Kidney (tissue), 22 donors: ENCODE results near the gene USP19. TPM values are rescaled to one million over a fixed set of nuclear protein-coding genes. Genes with fewer than 3 reads are reported as not detected.

Source experiments
- DNase-seq, 5 donors: peaks; one replicate each; pipeline ENCODE4 v3.0.0-alpha.2; 2013 to 2020
- FAIRE-seq: peaks from 2 replicates; lab custom pipeline; 2012; peaks lifted over from hg19 to GRCh38; lab: Jason Lieb, UNC
- H3K27ac ChIP-seq, 2 donors: one replicate each; pipeline ENCODE4 v1.7.0; 2013; ENCODE audit warnings: low read depth in 2 of 2, low read length in 2 of 2, inconsistent platforms in 1 of 2
- H3K27me3 ChIP-seq: one replicate; pipeline ENCODE4 v1.7.1; 2013; ENCODE audit warnings: low read length, inconsistent platforms; ENCODE audit not compliant: control insufficient read depth, insufficient read depth
- H3K36me3 ChIP-seq, 3 donors: one replicate each; pipeline versions ENCODE4 v1.7.0 to v1.7.1; 2013; ENCODE audit warnings: low read length in 3 of 3, control low read depth in 1 of 3, inconsistent platforms in 1 of 3; ENCODE audit not compliant: insufficient read depth in 3 of 3, control insufficient read depth in 2 of 3
- H3K4me1 ChIP-seq, 3 donors: one replicate each; pipeline versions ENCODE4 v1.7.0 to v1.7.1; 2013; ENCODE audit warnings: low read length in 3 of 3, inconsistent platforms in 1 of 3, low read depth in 1 of 3; ENCODE audit not compliant: control insufficient read depth in 2 of 3, insufficient read depth in 2 of 3
- H3K4me3 ChIP-seq, 3 donors: one replicate each; pipeline versions ENCODE4 v1.7.0 to v1.8.1; 2013; ENCODE audit warnings: low read length in 3 of 3, control low read depth in 1 of 3, inconsistent platforms in 1 of 3
- H3K9ac ChIP-seq, 3 donors: one replicate each; pipeline versions ENCODE4 v1.7.0 to v1.7.1; 2013; ENCODE audit warnings: low read length in 3 of 3, control low read depth in 1 of 3, inconsistent platforms in 1 of 3
- H3K9me3 ChIP-seq, 3 donors: one replicate each; pipeline versions ENCODE4 v1.7.0 to v1.7.1; 2013; ENCODE audit warnings: low read length in 3 of 3, control low read depth in 1 of 3, inconsistent platforms in 1 of 3; ENCODE audit not compliant: control insufficient read depth in 2 of 3, insufficient read depth in 1 of 3
- intact Hi-C: fragments of 100-400 bp; cut with DNase I; formaldehyde crosslinking; loops from one replicate; pipeline ENCODE4 v1.11.1; 2022
- long read RNA-seq, 10 donors: library from polyadenylated mRNA in 1 of 10; unstranded in 1 of 10; transcript quantifications; one replicate each; pipeline ENCODE4 v2.0.0 and lab custom pipeline, GENCODE V29; 2021 to 2026
- polyA plus RNA-seq: library from polyadenylated mRNA; stranded (reverse); fragments of 350-450 nt; fragmentation: Illumina TruSeq; extraction: RNeasy Lipid Tissue Mini Kit (QIAGEN cat#74804); gene quantifications from one replicate; pipeline ENCODE4 v1.2.3, GENCODE V29; 2014; ENCODE audit warnings: low read depth, low replicate concordance; ENCODE audit not compliant: insufficient read depth
- total RNA-seq: library from RNA; stranded (reverse); fragmentation: NEBNext Ultra II Directional; extraction: Animal tissue kit (Norgen Biotek cat#: 25700); gene quantifications from one replicate; pipeline ENCODE4 v1.2.1, GENCODE V29; 2021
- TF ChIP-seq, protein P1 (sequence below): IDR thresholded peaks from 3 replicates; pipeline ENCODE4 v1.5.1; 2012; ENCODE audit warnings: mild to moderate bottlenecking, moderate library complexity, borderline replicate concordance; ENCODE audit not compliant: insufficient read depth; ENCODE audit errors: extremely low read depth
- donor health status: control.
- donor health status: control.
- donor health status: control.
- donor health status: control.
- donor health status: control.
- donor health status: DM: yes; HTN: yes; CAD: no.
- donor health status: Normal renal cell carcinoma (clear cell type).

USP19 gene, protein sequence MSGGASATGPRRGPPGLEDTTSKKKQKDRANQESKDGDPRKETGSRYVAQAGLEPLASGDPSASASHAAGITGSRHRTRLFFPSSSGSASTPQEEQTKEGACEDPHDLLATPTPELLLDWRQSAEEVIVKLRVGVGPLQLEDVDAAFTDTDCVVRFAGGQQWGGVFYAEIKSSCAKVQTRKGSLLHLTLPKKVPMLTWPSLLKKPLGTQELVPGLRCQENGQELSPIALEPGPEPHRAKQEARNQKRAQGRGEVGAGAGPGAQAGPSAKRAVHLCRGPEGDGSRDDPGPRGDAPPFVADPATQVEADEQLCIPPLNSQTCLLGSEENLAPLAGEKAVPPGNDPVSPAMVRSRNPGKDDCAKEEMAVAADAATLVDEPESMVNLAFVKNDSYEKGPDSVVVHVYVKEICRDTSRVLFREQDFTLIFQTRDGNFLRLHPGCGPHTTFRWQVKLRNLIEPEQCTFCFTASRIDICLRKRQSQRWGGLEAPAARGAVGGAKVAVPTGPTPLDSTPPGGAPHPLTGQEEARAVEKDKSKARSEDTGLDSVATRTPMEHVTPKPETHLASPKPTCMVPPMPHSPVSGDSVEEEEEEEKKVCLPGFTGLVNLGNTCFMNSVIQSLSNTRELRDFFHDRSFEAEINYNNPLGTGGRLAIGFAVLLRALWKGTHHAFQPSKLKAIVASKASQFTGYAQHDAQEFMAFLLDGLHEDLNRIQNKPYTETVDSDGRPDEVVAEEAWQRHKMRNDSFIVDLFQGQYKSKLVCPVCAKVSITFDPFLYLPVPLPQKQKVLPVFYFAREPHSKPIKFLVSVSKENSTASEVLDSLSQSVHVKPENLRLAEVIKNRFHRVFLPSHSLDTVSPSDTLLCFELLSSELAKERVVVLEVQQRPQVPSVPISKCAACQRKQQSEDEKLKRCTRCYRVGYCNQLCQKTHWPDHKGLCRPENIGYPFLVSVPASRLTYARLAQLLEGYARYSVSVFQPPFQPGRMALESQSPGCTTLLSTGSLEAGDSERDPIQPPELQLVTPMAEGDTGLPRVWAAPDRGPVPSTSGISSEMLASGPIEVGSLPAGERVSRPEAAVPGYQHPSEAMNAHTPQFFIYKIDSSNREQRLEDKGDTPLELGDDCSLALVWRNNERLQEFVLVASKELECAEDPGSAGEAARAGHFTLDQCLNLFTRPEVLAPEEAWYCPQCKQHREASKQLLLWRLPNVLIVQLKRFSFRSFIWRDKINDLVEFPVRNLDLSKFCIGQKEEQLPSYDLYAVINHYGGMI (N-terminal part only)
- total RNA-seq (67.2 TPM), polyA plus RNA-seq (29.3 TPM)
- long read RNA-seq, donor 1, full-length matches to known transcripts, result 1 of 1 reads
- long read RNA-seq, donor 1, partial matches to known transcripts, result 0 of 1 reads
- long read RNA-seq, donor 1, other reads (novel, unspliced or antisense), result 0 of 1 reads
- long read RNA-seq, donor 2, full-length matches to known transcripts, result 2 of 2 reads
- long read RNA-seq, donor 2, partial matches to known transcripts, result 0 of 2 reads
- long read RNA-seq, donor 2, other reads (novel, unspliced or antisense), result 0 of 2 reads
- long read RNA-seq, donor 3, partial matches to known transcripts, result 6 of 8 reads
- long read RNA-seq, donor 3, other reads (novel, unspliced or antisense), result 0 of 8 reads
- long read RNA-seq, donor 4, full-length matches to known transcripts, result 3 of 3 reads
- long read RNA-seq, donor 4, partial matches to known transcripts, result 0 of 3 reads
- long read RNA-seq, donor 4, other reads (novel, unspliced or antisense), result 0 of 3 reads
- long read RNA-seq, donor 5, result 0 reads
- long read RNA-seq, donor 6, result 0 reads
- long read RNA-seq, donor 7, full-length matches to known transcripts, result 2 of 30 reads
- long read RNA-seq, donor 7, partial matches to known transcripts, result 12 of 30 reads
- long read RNA-seq, donor 7, other reads (novel, unspliced or antisense), result 16 of 30 reads
- long read RNA-seq, donor 8, full-length matches to known transcripts, result 2 of 2 reads
- long read RNA-seq, donor 8, partial matches to known transcripts, result 0 of 2 reads
- long read RNA-seq, donor 8, other reads (novel, unspliced or antisense), result 0 of 2 reads
- long read RNA-seq, donor 9, result 0 reads
- long read RNA-seq, donor 10, result 0 reads

DNA sequence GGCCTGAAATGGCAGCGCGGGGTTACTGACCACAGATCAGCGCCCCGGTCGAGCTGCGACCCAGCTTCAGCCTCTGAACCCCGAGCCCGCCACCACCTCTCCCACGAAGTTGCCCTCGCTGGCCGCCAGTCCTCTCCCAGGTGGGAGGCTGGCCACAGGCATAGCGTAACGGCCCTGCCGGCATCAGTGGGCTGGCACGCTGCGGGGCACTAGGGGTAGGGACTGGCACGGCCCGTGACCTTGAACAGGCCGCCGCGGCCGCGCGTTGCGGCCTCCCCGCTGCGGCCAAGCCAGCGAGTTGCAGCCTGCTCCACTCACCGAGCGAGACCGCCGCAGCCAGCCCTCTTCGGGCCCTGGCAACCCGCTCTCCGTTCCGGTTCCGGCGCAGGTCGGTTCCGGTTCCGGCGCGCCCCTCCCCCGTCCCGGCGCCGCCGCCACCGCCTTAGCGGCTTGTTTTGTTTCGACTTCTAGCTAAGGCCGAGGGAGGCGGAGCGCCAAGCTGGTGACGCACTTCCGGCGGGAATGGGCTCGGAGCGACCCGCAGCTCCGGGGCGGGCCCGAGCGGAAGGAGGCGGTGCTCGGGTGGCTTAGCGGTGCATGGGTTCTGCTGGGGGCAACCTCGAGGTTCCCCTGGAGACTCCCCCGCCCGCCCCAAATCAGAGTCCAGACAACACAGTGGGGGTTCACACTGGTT lies at the start of gene USP19:
Gene USP19 (minus strand): TSS at position 386 of the 694 bp plus-strand sequence. CDS start 1,678 bp downstream, outside the sequence.
- peaks cover 12 to 76% (median 48%) of the 10 kb centered on the region in 3 donors for H3K36me3 ChIP-seq
- intact Hi-C loops, result no loop called here
- no peak for FAIRE-seq

DNA sequence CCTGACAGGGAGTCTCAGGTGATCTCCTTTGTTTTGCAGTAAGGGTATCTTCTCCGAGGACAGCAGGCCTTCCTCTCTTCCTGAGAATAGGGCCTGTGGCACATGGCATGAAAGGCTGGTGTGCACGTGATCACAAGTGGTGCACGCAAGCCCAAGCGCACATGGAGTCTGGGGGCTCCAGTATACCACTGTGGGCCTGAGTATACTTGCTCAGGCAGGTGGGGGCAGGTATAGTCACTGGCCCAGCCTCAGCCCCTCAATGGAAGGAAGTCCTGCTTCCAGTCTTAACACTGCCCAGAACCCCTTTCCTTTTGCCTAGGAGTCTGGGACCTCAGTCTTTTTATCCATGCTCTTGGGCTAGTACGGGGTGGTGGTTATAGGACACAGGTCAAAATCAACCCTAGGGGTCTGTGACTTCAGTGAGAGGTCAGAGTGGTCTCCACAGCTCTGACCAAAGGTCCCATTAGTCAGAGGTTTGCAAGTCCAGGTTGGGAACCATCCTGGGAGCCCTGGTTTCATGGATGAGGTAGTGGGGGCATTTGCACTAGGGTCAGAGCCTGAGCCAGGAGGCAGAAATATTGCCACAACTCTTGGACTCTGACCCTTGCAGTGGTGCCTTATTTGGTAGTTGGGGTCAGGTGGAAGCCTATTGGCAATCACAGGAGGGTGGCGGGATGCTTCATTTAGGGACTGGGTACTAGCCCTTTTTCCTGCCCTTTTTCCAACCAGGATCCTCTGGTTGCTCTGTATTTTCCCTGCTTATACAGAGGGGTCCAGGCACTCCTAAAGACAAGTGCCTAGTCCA lies 46.3 kb upstream of the USP19 start:
- TF ChIP-seq, protein P1, sequence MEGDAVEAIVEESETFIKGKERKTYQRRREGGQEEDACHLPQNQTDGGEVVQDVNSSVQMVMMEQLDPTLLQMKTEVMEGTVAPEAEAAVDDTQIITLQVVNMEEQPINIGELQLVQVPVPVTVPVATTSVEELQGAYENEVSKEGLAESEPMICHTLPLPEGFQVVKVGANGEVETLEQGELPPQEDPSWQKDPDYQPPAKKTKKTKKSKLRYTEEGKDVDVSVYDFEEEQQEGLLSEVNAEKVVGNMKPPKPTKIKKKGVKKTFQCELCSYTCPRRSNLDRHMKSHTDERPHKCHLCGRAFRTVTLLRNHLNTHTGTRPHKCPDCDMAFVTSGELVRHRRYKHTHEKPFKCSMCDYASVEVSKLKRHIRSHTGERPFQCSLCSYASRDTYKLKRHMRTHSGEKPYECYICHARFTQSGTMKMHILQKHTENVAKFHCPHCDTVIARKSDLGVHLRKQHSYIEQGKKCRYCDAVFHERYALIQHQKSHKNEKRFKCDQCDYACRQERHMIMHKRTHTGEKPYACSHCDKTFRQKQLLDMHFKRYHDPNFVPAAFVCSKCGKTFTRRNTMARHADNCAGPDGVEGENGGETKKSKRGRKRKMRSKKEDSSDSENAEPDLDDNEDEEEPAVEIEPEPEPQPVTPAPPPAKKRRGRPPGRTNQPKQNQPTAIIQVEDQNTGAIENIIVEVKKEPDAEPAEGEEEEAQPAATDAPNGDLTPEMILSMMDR, result no peak
- intact Hi-C loops, result no loop called here
- peaks cover 0 to 25% (median 22%) of the 10 kb centered on the region in 3 donors for H3K4me1 ChIP-seq
- H3K36me3 ChIP-seq, result peaks cover 0 to 8% (median 7%) of the 10 kb centered on the region in 3 donors
- FAIRE-seq, result no peak
- no peaks in the 10 kb centered on the region for H3K27me3 ChIP-seq
- DNase-seq, result no peak
- H3K4me3 ChIP-seq, result peak overlapping the region; percentile 68 to 89 (median 83)
- no peaks in the 10 kb centered on the region for H3K9me3 ChIP-seq
- H3K9ac ChIP-seq, result peak overlapping the region in 2 of 3 donors; percentile 43 to 45
- H3K27ac ChIP-seq, result peak overlapping the region; percentile 62 to 72

More for the DNA sequence above, at the start of gene USP19:
- Histone ChIP-seq H3K9me3 (no peaks in the 10 kb centered on the region), H3K27ac (peak within 1 kb of the TSS; percentile 86 to 95), H3K9ac (peak within 1 kb of the TSS; percentile 89 to 91 (median 90)), H3K4me3 (peak within 1 kb of the TSS; percentile 80 to 92 (median 91)), H3K4me1 (peaks cover 3 to 15% (median 10%) of the 10 kb centered on the region in 3 donors), H3K27me3 (no peaks in the 10 kb centered on the region)
- TF ChIP-seq, protein P1, result no peak
- peak; percentile 94 to 98 (median 97) for DNase-seq
